ENCODE results near the gene CNNM1. TPM values are rescaled to one million over a fixed set of nuclear protein-coding genes. Genes with fewer than 3 reads are reported as not detected.
A peak's percentile ranks its signal among the peaks of the same experiment; 100 is the strongest.

The CNNM1 gene
- total and polyA plus RNA-seq, 7 donors, result 0.23 to 2.2 (median 1.2) TPM; not detected in 2

GRCh38 chr10:99292159-99292558, 37.0 kb upstream of the CNNM1 start:
- Histone ChIP-seq H3K4me1 (peaks cover 0 to 15% (median 8%) of the 10 kb centered on the region in 4 donors), H3K27ac (peak overlapping the region; percentile 27 to 74 (median 50)), H3K36me3 (no peaks in the 10 kb centered on the region), H3K27me3 (no peaks in the 10 kb centered on the region), H3K9me3 (no peaks in the 10 kb centered on the region), H3K4me3 (no peak overlapping the region)
- peak in 3 of 4 donors; percentile 40 to 57 (median 50) for TF ChIP-seq POLR2AphosphoS5 (IDR thresholded peaks at IDR 0.05)
- TF ChIP-seq CTCF (IDR thresholded peaks at IDR 0.05), result no peak
- DNase-seq, result no peak
- intact Hi-C loops (cut with DNase I), result no loop called here
- 62 to 81% methylated on average over 1 of the region's 1 CpG for WGBS, 2 donors

- Histone ChIP-seq H3K27ac (no peak overlapping the region), H3K4me1 (peaks cover 0 to 10% (median 3%) of the 10 kb centered on the region in 4 donors), H3K4me3 (no peak overlapping the region), H3K36me3 (no peaks in the 10 kb centered on the region), H3K27me3 (no peaks in the 10 kb centered on the region), H3K9me3 (no peaks in the 10 kb centered on the region)
- intact Hi-C loops (cut with DNase I), result no loop called here
- no peak for DNase-seq
- 61 to 76% methylated on average over 5 of the region's 5 CpGs for WGBS, 2 donors
- TF ChIP-seq EP300 (IDR thresholded peaks at IDR 0.05) (no peak), POLR2AphosphoS5 (IDR thresholded peaks at IDR 0.05) (no peak), POLR2A (IDR thresholded peaks at IDR 0.05) (no peak), CTCF (IDR thresholded peaks at IDR 0.05) (no peak)
These were observed 32.6 kb upstream of the CNNM1 start for GRCh38 chr10:99296605-99297004.

- TF ChIP-seq POLR2A (IDR thresholded peaks at IDR 0.05) (no peak), EP300 (IDR thresholded peaks at IDR 0.05) (no peak), POLR2AphosphoS5 (IDR thresholded peaks at IDR 0.05) (no peak), CTCF (IDR thresholded peaks at IDR 0.05) (no peak)
- intact Hi-C loops (cut with DNase I), result no loop called here
These were observed 32.1 kb upstream of the CNNM1 start for GRCh38 chr10:99297033-99297432.

GRCh38 chr10:99303899-99304861, 25.0 kb upstream of the CNNM1 start:
- Histone ChIP-seq H3K27ac (peak overlapping the region in 1 of 4 donors; percentile 7), H3K9me3 (peaks cover 0 to 5% (median 2%) of the 10 kb centered on the region in 4 donors), H3K27me3 (no peaks in the 10 kb centered on the region), H3K4me1 (peaks cover 0 to 10% (median 5%) of the 10 kb centered on the region in 4 donors), H3K4me3 (no peak overlapping the region), H3K36me3 (no peaks in the 10 kb centered on the region)
- TF ChIP-seq EP300 (IDR thresholded peaks at IDR 0.05), result no peak
- TF ChIP-seq POLR2A (IDR thresholded peaks at IDR 0.05), result no peak
- TF ChIP-seq CTCF (IDR thresholded peaks at IDR 0.05), result no peak
- no peak for TF ChIP-seq POLR2AphosphoS5 (IDR thresholded peaks at IDR 0.05)
- intact Hi-C loops (cut with DNase I), result no loop called here
- 10 to 45% methylated on average over 5 of the region's 5 CpGs for WGBS, 2 donors
- no peak for DNase-seq

More at GRCh38 chr10:99297033-99297432, 32.1 kb upstream of the CNNM1 start:
- Histone ChIP-seq H3K4me3 (no peak overlapping the region), H3K27me3 (no peaks in the 10 kb centered on the region), H3K27ac (no peak overlapping the region), H3K9me3 (no peaks in the 10 kb centered on the region), H3K36me3 (no peaks in the 10 kb centered on the region), H3K4me1 (peaks cover 0 to 6% (median under 1%) of the 10 kb centered on the region in 4 donors)
- 88 to 90% methylated on average over 7 of the region's 7 CpGs for WGBS, 2 donors
- DNase-seq, result no peak
